ENCODE data around the gene KRTAP10-11. TPM values are rescaled to one million over a fixed set of nuclear protein-coding genes. Genes with fewer than 3 reads are reported as not detected.
"Not testable (repeated sequence)": the region's sequence is repeated elsewhere in the genome, so short reads cannot be mapped to it uniquely, and the experiment has no call there.

Gene KRTAP10-11
- total RNA-seq (not detected), polyA plus RNA-seq (not detected)

DNA sequence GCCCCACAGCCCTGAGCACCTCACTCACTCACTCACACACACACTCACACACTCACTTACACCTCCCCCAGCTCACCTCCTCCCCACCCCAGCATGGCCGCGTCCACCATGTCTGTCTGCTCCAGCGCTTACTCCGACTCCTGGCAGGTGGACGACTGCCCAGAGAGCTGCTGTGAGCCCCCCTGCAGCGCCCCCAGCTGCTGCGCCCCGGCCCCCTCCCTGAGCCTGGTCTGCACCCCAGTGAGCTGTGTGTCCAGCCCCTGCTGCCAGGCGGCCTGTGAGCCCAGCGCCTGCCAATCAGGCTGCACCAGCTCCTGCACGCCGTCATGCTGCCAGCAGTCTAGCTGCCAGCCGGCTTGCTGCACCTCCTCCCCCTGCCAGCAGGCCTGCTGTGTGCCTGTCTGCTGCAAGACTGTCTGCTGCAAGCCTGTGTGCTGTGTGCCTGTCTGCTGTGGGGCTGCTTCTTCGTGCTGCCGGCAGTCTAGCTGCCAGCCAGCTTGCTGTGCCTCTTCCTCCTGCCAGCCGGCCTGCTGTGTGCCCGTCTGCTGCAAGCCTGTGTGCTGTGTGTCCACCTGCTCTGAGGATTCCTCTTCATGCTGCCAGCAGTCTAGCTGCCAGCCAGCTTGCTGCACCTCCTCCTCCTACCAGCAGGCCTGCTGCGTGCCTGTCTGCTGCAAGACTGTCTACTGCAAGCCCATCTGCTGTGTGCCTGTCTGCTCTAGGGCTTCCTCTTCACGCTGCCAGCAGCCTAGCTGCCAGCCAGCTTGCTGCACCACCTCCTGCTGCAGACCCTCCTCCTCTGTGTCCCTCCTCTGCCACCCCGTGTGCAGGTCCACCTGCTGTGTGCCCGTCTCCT is at the start of gene KRTAP10-11:
Gene KRTAP10-11 (plus strand): TSS at position 49 of the 856 bp plus-strand sequence. CDS start 45 bp downstream, at position 94.
- not testable (repeated sequence) for H3K36me3 ChIP-seq (ENCODE audit: control insufficient read depth in 4 of 4, insufficient read depth in 3 of 4, low read depth in 1 of 4, low read length in 3 of 4); H3K9ac ChIP-seq (ENCODE audit: low read depth in 1 of 2, low read length in 2 of 2); H3K27ac ChIP-seq (ENCODE audit: low read depth in 1 of 2, low read length in 2 of 2); H3K4me1 ChIP-seq (ENCODE audit: control insufficient read depth in 4 of 4, insufficient read depth in 4 of 4, low read length in 3 of 4); H3K27me3 ChIP-seq (ENCODE audit: control insufficient read depth in 4 of 4, insufficient read depth in 4 of 4, low read length in 3 of 4); H3K4me3 ChIP-seq (ENCODE audit: low read depth in 1 of 3, low read length in 3 of 3); DNase-seq (ENCODE audit: low spot score)
- 76% methylated on average over 21 of the region's 21 CpGs for WGBS
- H3K9me3 ChIP-seq (ENCODE audit: control insufficient read depth in 4 of 4, low read length in 3 of 4) = peaks cover 0 to 11% (median 3%) of the 10 kb centered on the region in 4 donors

- no peaks in the 10 kb centered on the region for H3K27me3 ChIP-seq (ENCODE audit: control insufficient read depth in 4 of 4, insufficient read depth in 4 of 4, low read length in 3 of 4)
- 81% methylated on average over 11 of the region's 11 CpGs for WGBS
- TF ChIP-seq, protein P1, sequence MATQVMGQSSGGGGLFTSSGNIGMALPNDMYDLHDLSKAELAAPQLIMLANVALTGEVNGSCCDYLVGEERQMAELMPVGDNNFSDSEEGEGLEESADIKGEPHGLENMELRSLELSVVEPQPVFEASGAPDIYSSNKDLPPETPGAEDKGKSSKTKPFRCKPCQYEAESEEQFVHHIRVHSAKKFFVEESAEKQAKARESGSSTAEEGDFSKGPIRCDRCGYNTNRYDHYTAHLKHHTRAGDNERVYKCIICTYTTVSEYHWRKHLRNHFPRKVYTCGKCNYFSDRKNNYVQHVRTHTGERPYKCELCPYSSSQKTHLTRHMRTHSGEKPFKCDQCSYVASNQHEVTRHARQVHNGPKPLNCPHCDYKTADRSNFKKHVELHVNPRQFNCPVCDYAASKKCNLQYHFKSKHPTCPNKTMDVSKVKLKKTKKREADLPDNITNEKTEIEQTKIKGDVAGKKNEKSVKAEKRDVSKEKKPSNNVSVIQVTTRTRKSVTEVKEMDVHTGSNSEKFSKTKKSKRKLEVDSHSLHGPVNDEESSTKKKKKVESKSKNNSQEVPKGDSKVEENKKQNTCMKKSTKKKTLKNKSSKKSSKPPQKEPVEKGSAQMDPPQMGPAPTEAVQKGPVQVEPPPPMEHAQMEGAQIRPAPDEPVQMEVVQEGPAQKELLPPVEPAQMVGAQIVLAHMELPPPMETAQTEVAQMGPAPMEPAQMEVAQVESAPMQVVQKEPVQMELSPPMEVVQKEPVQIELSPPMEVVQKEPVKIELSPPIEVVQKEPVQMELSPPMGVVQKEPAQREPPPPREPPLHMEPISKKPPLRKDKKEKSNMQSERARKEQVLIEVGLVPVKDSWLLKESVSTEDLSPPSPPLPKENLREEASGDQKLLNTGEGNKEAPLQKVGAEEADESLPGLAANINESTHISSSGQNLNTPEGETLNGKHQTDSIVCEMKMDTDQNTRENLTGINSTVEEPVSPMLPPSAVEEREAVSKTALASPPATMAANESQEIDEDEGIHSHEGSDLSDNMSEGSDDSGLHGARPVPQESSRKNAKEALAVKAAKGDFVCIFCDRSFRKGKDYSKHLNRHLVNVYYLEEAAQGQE (IDR thresholded peaks at IDR 0.05) = no peak
- TF ChIP-seq, protein P2, sequence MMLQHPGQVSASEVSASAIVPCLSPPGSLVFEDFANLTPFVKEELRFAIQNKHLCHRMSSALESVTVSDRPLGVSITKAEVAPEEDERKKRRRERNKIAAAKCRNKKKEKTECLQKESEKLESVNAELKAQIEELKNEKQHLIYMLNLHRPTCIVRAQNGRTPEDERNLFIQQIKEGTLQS (IDR thresholded peaks at IDR 0.05) = no peak
- TF ChIP-seq CTCF (IDR thresholded peaks at IDR 0.05; ENCODE audit: low read depth, low read length, missing input control) (no peak), SP1 (IDR thresholded peaks at IDR 0.05) (no peak), EGR1 (IDR thresholded peaks at IDR 0.05; ENCODE audit: low read depth in 2 of 2) (no peak), YY1 (IDR thresholded peaks at IDR 0.05) (no peak), FOXA2 (IDR thresholded peaks at IDR 0.05) (no peak), GABPA (IDR thresholded peaks at IDR 0.05 in 1 of 2, conservative IDR thresholded peaks at IDR 0.05 in 1 of 2) (no peak), TAF1 (conservative IDR thresholded peaks at IDR 0.05) (no peak)
- TF ChIP-seq, protein P3, sequence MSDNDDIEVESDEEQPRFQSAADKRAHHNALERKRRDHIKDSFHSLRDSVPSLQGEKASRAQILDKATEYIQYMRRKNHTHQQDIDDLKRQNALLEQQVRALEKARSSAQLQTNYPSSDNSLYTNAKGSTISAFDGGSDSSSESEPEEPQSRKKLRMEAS (IDR thresholded peaks at IDR 0.05) = no peak
- peak; percentile 8 for DNase-seq (ENCODE audit: low spot score)
- H3K9ac ChIP-seq (ENCODE audit: low read depth in 1 of 2, low read length in 2 of 2) = no peak overlapping the region
- no peak overlapping the region for H3K27ac ChIP-seq (ENCODE audit: low read depth in 1 of 2, low read length in 2 of 2)
- H3K4me3 ChIP-seq (ENCODE audit: low read depth in 1 of 3, low read length in 3 of 3) = no peak overlapping the region
- no peaks in the 10 kb centered on the region for H3K36me3 ChIP-seq (ENCODE audit: control insufficient read depth in 4 of 4, insufficient read depth in 3 of 4, low read depth in 1 of 4, low read length in 3 of 4)
- H3K9me3 ChIP-seq (ENCODE audit: control insufficient read depth in 4 of 4, low read length in 3 of 4) = no peaks in the 10 kb centered on the region
- H3K4me1 ChIP-seq (ENCODE audit: control insufficient read depth in 4 of 4, insufficient read depth in 4 of 4, low read length in 3 of 4) = peaks cover 1 to 13% (median 7%) of the 10 kb centered on the region in 4 donors
These were observed 48.2 kb upstream of the KRTAP10-11 start for GRCh38 chr21:44598061-44598460.

All from liver (tissue), 9 donors.